Mesothelial cell of epicardium (in vitro differentiated cells): ENCODE measurements around the gene VPS41. TPM values are rescaled to one million over a fixed set of nuclear protein-coding genes. Genes with fewer than 3 reads are reported as not detected.

Source experiments
- DNase-seq, 2 experiments: peaks; one replicate each; pipeline ENCODE4 v3.0.0; 2021; ENCODE audit warnings: low spot score in 2 of 2; ENCODE audit not compliant: unreplicated experiment in 2 of 2
- H3K27ac Mint-ChIP-seq: 2 replicates; pipeline ENCODE4 v1.8.0; 2021; ENCODE audit warnings: mixed read lengths
- H3K27me3 Mint-ChIP-seq: 2 replicates; pipeline ENCODE4 v1.8.0; 2021; ENCODE audit warnings: low read depth, mixed read lengths
- H3K36me3 Mint-ChIP-seq: 2 replicates; pipeline ENCODE4 v1.8.0; 2021; ENCODE audit warnings: mixed read lengths
- H3K4me1 Mint-ChIP-seq: 2 replicates; pipeline ENCODE4 v1.8.0; 2021; ENCODE audit warnings: mixed read lengths
- H3K4me3 Mint-ChIP-seq: 2 replicates; pipeline ENCODE4 v1.8.0; 2021; ENCODE audit warnings: mild to moderate bottlenecking, moderate library complexity, mixed read lengths
- H3K9me3 Mint-ChIP-seq: 2 replicates; pipeline ENCODE4 v1.8.0; 2021; ENCODE audit warnings: mixed read lengths
- CTCF ChIP-seq: fragments of 200-600 bp; sonication (generic); IDR thresholded peaks from one replicate; pipeline ENCODE4 v1.5.0; 2021; ENCODE audit warnings: antibody characterized with exemption; ENCODE audit not compliant: unreplicated experiment
- total RNA-seq: library from RNA; stranded (reverse); gene quantifications from 3 replicates; pipeline ENCODE4 v1.2.1, GENCODE V29; 2021

VPS41 gene
- total RNA-seq, 1 donor from 2014 or later, result 104 TPM

- H3K9me3 Mint-ChIP-seq, result peaks cover 11% of the 10 kb centered on the region
- H3K4me1 Mint-ChIP-seq, result peaks cover 4% of the 10 kb centered on the region
- no peak overlapping the region for H3K27ac Mint-ChIP-seq
- no peak for DNase-seq
- peaks cover 23% of the 10 kb centered on the region for H3K36me3 Mint-ChIP-seq
- no peak for TF ChIP-seq CTCF
- H3K4me3 Mint-ChIP-seq, result no peak overlapping the region
- H3K27me3 Mint-ChIP-seq, result no peaks in the 10 kb centered on the region
Observed at GRCh38 chr7:38881015-38881414, 28.0 kb downstream of the VPS41 start.

GRCh38 chr7:38880454-38880853 is 28.5 kb downstream of the VPS41 start:
- TF ChIP-seq CTCF, result no peak
- peaks cover 8% of the 10 kb centered on the region for H3K9me3 Mint-ChIP-seq
- no peak overlapping the region for H3K4me3 Mint-ChIP-seq
- peaks cover 4% of the 10 kb centered on the region for H3K4me1 Mint-ChIP-seq
- no peak for DNase-seq
- peaks cover 18% of the 10 kb centered on the region for H3K36me3 Mint-ChIP-seq
- no peak overlapping the region for H3K27ac Mint-ChIP-seq
- H3K27me3 Mint-ChIP-seq, result no peaks in the 10 kb centered on the region

GRCh38 chr7:38880035-38880434 is 29.0 kb downstream of the VPS41 start:
- Mint-ChIP-seq H3K9me3 (peaks cover 8% of the 10 kb centered on the region), H3K27me3 (no peaks in the 10 kb centered on the region), H3K4me1 (peaks cover 4% of the 10 kb centered on the region), H3K4me3 (no peak overlapping the region), H3K27ac (no peak overlapping the region), H3K36me3 (peaks cover 16% of the 10 kb centered on the region)
- DNase-seq, result no peak
- TF ChIP-seq CTCF, result no peak

GRCh38 chr7:38878694-38879457 is 30.1 kb downstream of the VPS41 start:
- H3K9me3 Mint-ChIP-seq, result peaks cover 8% of the 10 kb centered on the region
- H3K4me3 Mint-ChIP-seq, result no peak overlapping the region
- H3K27ac Mint-ChIP-seq, result no peak overlapping the region
- peaks cover 7% of the 10 kb centered on the region for H3K4me1 Mint-ChIP-seq
- TF ChIP-seq CTCF, result no peak
- H3K27me3 Mint-ChIP-seq, result no peaks in the 10 kb centered on the region
- no peak for DNase-seq
- peaks cover 16% of the 10 kb centered on the region for H3K36me3 Mint-ChIP-seq

- Mint-ChIP-seq H3K36me3 (peaks cover 6% of the 10 kb centered on the region), H3K4me3 (no peak overlapping the region), H3K9me3 (no peaks in the 10 kb centered on the region), H3K27me3 (no peaks in the 10 kb centered on the region), H3K4me1 (peaks cover 10% of the 10 kb centered on the region), H3K27ac (no peak overlapping the region)
- TF ChIP-seq CTCF, result no peak
- no peak for DNase-seq
Observed at GRCh38 chr7:38873433-38873832, 35.6 kb downstream of the VPS41 start.

- DNase-seq, result no peak
- TF ChIP-seq CTCF, result no peak
- H3K4me3 Mint-ChIP-seq, result no peak overlapping the region
- H3K9me3 Mint-ChIP-seq, result no peaks in the 10 kb centered on the region
- H3K4me1 Mint-ChIP-seq, result peaks cover 10% of the 10 kb centered on the region
- no peak overlapping the region for H3K27ac Mint-ChIP-seq
- H3K27me3 Mint-ChIP-seq, result no peaks in the 10 kb centered on the region
- H3K36me3 Mint-ChIP-seq, result peaks cover 6% of the 10 kb centered on the region
Observed at GRCh38 chr7:38872202-38872601, 36.8 kb downstream of the VPS41 start.
